Measurements from ENCODE around the gene YARS2.

GRCh38 chr12:32727237-32727636 is 28.5 kb downstream of the YARS2 start:
- no peak for TF ChIP-seq CTCF (IDR thresholded peaks at IDR 0.05)
- no peak for TF ChIP-seq SIN3A (IDR thresholded peaks at IDR 0.05; ENCODE audit: borderline replicate concordance, insufficient read depth, low read depth, low read length)
- TF ChIP-seq POLR2AphosphoS5 (IDR thresholded peaks at IDR 0.05; ENCODE audit: low read depth, low read length) = no peak
- no peak for TF ChIP-seq TCF7L2 (IDR thresholded peaks at IDR 0.05; ENCODE audit: low read depth, low read length)
- no peak for TF ChIP-seq REST (IDR thresholded peaks at IDR 0.05; ENCODE audit: insufficient read depth in 1 of 2, low read depth in 2 of 2, low read length in 1 of 2)
